Esophagus (tissue), 2 donors: ENCODE data around the gene PDE4B. TPM values are rescaled to one million over a fixed set of nuclear protein-coding genes. Genes with fewer than 3 reads are reported as not detected.
"Not testable (repeated sequence)": the region's sequence is repeated elsewhere in the genome, so short reads cannot be mapped to it uniquely, and the experiment has no call there.

Source experiments
- H3K27ac ChIP-seq, 2 donors: one replicate each; pipeline ENCODE4 v1.5.1; 2013; ENCODE audit warnings: low read depth in 2 of 2, mild to moderate bottlenecking in 2 of 2, inconsistent platforms in 1 of 2, low read length in 1 of 2, moderate library complexity in 1 of 2
- H3K27me3 ChIP-seq, 2 donors: one replicate each; pipeline ENCODE4 v1.6.1; 2013; ENCODE audit warnings: low read length in 2 of 2, control low read depth in 1 of 2, mild to moderate bottlenecking in 1 of 2; ENCODE audit not compliant: insufficient read depth in 2 of 2, control insufficient read depth in 1 of 2
- H3K36me3 ChIP-seq, 2 donors: one replicate each; pipeline ENCODE4 v1.6.1; 2013; ENCODE audit warnings: low read length in 1 of 2; ENCODE audit not compliant: control insufficient read depth in 2 of 2, insufficient read depth in 2 of 2
- H3K4me1 ChIP-seq, 2 donors: one replicate each; pipeline ENCODE4 v1.6.1; 2013; ENCODE audit warnings: low read length in 1 of 2; ENCODE audit not compliant: control insufficient read depth in 2 of 2, insufficient read depth in 2 of 2
- H3K4me3 ChIP-seq, 2 donors: one replicate each; pipeline ENCODE4 v1.5.1; 2013; ENCODE audit warnings: low read length in 2 of 2, mild to moderate bottlenecking in 2 of 2, low read depth in 1 of 2, moderate library complexity in 1 of 2
- H3K9me3 ChIP-seq, 2 donors: one replicate each; pipeline ENCODE4 v1.6.1; 2013; ENCODE audit warnings: mild to moderate bottlenecking in 2 of 2, low read depth in 1 of 2, low read length in 1 of 2, moderate library complexity in 1 of 2; ENCODE audit not compliant: control insufficient read depth in 2 of 2, insufficient read depth in 1 of 2
- WGBS, 2 donors: extraction: QIAGEN DNeasy Blood & Tissue Kit; methylation state at CpG; one replicate each; pipeline ENCODE4 v1.1.7; 2013; 5-methylcytosine and 5-hydroxymethylcytosine counted together
- polyA plus RNA-seq, 2 donors: library from polyadenylated mRNA; stranded (reverse); fragments of 200-250 nt; gene quantifications; one replicate each; pipeline ENCODE4 v1.2.3, GENCODE V29; 2013
- donor health status: healthy with polysubstance abuse.
- donor health status: Bipolar disorder and iron deficiency.

The PDE4B gene
- polyA plus RNA-seq, 2 donors = 0.51 to 1.4 TPM

GRCh38 chr1:66100959-66101358 is 308.3 kb downstream of the PDE4B start:
- not testable (repeated sequence) for H3K36me3 ChIP-seq, H3K9me3 ChIP-seq, H3K4me1 ChIP-seq, H3K4me3 ChIP-seq, H3K27ac ChIP-seq, H3K27me3 ChIP-seq
- WGBS, 2 donors = 88 to 90% methylated on average over 3 of the region's 4 CpGs

GRCh38 chr1:66104076-66104475 is 311.4 kb downstream of the PDE4B start:
- H3K4me3 ChIP-seq, H3K36me3 ChIP-seq, H3K27me3 ChIP-seq, H3K27ac ChIP-seq, H3K9me3 ChIP-seq, H3K4me1 ChIP-seq: not testable (repeated sequence)
- 81 to 90% methylated on average over 3 of the region's 5 CpGs for WGBS, 2 donors

- Histone ChIP-seq H3K4me1 (no peaks in the 10 kb centered on the region), H3K27me3 (no peaks in the 10 kb centered on the region), H3K4me3 (no peak overlapping the region), H3K9me3 (no peaks in the 10 kb centered on the region), H3K27ac (no peak overlapping the region), H3K36me3 (no peaks in the 10 kb centered on the region)
- WGBS, 2 donors = 74 to 85% methylated on average over 2 of the region's 2 CpGs
Measured at GRCh38 chr1:66108624-66109023, 315.9 kb downstream of the PDE4B start.

GRCh38 chr1:66112744-66113400 is 320.2 kb downstream of the PDE4B start:
- WGBS, 2 donors = 68 to 80% methylated on average over 2 of the region's 2 CpGs
- H3K27ac ChIP-seq = no peak overlapping the region
- H3K4me3 ChIP-seq = no peak overlapping the region
- H3K36me3 ChIP-seq = no peaks in the 10 kb centered on the region
- H3K9me3 ChIP-seq = no peaks in the 10 kb centered on the region
- no peaks in the 10 kb centered on the region for H3K4me1 ChIP-seq
- no peaks in the 10 kb centered on the region for H3K27me3 ChIP-seq

GRCh38 chr1:66119148-66119547 is 326.5 kb downstream of the PDE4B start:
- Histone ChIP-seq H3K27ac (no peak overlapping the region), H3K36me3 (no peaks in the 10 kb centered on the region), H3K9me3 (no peaks in the 10 kb centered on the region), H3K4me3 (no peak overlapping the region), H3K4me1 (no peaks in the 10 kb centered on the region), H3K27me3 (no peaks in the 10 kb centered on the region)
- 65 to 66% methylated on average over 7 of the region's 7 CpGs for WGBS, 2 donors

GRCh38 chr1:66124670-66125069 is 332.0 kb downstream of the PDE4B start:
- Histone ChIP-seq H3K27ac (no peak overlapping the region), H3K9me3 (no peaks in the 10 kb centered on the region), H3K27me3 (no peaks in the 10 kb centered on the region), H3K36me3 (no peaks in the 10 kb centered on the region), H3K4me3 (no peak overlapping the region), H3K4me1 (no peaks in the 10 kb centered on the region)
- 74 to 79% methylated on average over 5 of the region's 5 CpGs for WGBS, 2 donors

GRCh38 chr1:66128641-66129040 is 335.9 kb downstream of the PDE4B start:
- H3K27me3 ChIP-seq, H3K36me3 ChIP-seq, H3K9me3 ChIP-seq, H3K27ac ChIP-seq, H3K4me1 ChIP-seq, H3K4me3 ChIP-seq: not testable (repeated sequence)
- 62 to 65% methylated on average over 4 of the region's 4 CpGs for WGBS, 2 donors

GRCh38 chr1:66132324-66132723 is 339.6 kb downstream of the PDE4B start:
- H3K4me3 ChIP-seq = no peak overlapping the region

GRCh38 chr1:66134004-66134403 is 341.3 kb downstream of the PDE4B start:
- 80 to 96% methylated on average over 1 of the region's 1 CpG for whole genome bisulfite sequencing, 2 donors
- no peaks in the 10 kb centered on the region for H3K27me3 ChIP-seq
- H3K4me3 ChIP-seq = no peak overlapping the region
- H3K4me1 ChIP-seq = no peaks in the 10 kb centered on the region
- H3K27ac ChIP-seq = no peak overlapping the region
- no peaks in the 10 kb centered on the region for H3K36me3 ChIP-seq
- H3K9me3 ChIP-seq = no peaks in the 10 kb centered on the region

More at GRCh38 chr1:66132324-66132723, 339.6 kb downstream of the PDE4B start:
- Histone ChIP-seq H3K27me3 (no peaks in the 10 kb centered on the region), H3K9me3 (no peaks in the 10 kb centered on the region), H3K27ac (no peak overlapping the region), H3K4me1 (no peaks in the 10 kb centered on the region), H3K36me3 (no peaks in the 10 kb centered on the region)
- 69 to 83% methylated on average over 5 of the region's 5 CpGs for WGBS, 2 donors

- H3K27ac ChIP-seq = no peak overlapping the region
- H3K27me3 ChIP-seq = no peaks in the 10 kb centered on the region
- H3K4me1 ChIP-seq = no peaks in the 10 kb centered on the region
- H3K9me3 ChIP-seq = no peaks in the 10 kb centered on the region
- no peaks in the 10 kb centered on the region for H3K36me3 ChIP-seq
- H3K4me3 ChIP-seq = no peak overlapping the region
- 89 to 90% methylated on average over 2 of the region's 2 CpGs for WGBS, 2 donors
Measured at GRCh38 chr1:66135161-66135560, 342.5 kb downstream of the PDE4B start.
